ENCODE results near the gene OSBPL8.

Gene OSBPL8

GRCh38 chr12:76449583-76449982 is 110.0 kb downstream of the OSBPL8 start:
- Histone ChIP-seq H3K36me3 (ENCODE audit: control insufficient read depth, insufficient read depth, low read length) (no peaks in the 10 kb centered on the region), H3K4me3 (ENCODE audit: low read length) (no peak overlapping the region), H3K27ac (ENCODE audit: low read length) (no peak overlapping the region), H3K4me1 (ENCODE audit: control insufficient read depth, insufficient read depth, low read length) (no peaks in the 10 kb centered on the region), H3K27me3 (ENCODE audit: control insufficient read depth, insufficient read depth, low read length) (no peaks in the 10 kb centered on the region), H3K9me3 (ENCODE audit: control insufficient read depth, insufficient read depth, low read length) (no peaks in the 10 kb centered on the region)
- WGBS (ENCODE audit: insufficient coverage, insufficient read length) = no CpG with 5 or more reads among the region's 2 CpGs
- no peak for DNase-seq (ENCODE audit: low read depth, low spot score)

GRCh38 chr12:76449016-76449415 is 110.6 kb downstream of the OSBPL8 start:
- no peak overlapping the region for H3K27ac ChIP-seq (ENCODE audit: low read length)
- no peak for DNase-seq (ENCODE audit: low read depth, low spot score)
- H3K4me3 ChIP-seq (ENCODE audit: low read length) = no peak overlapping the region
- no peaks in the 10 kb centered on the region for H3K27me3 ChIP-seq (ENCODE audit: control insufficient read depth, insufficient read depth, low read length)
- WGBS (ENCODE audit: insufficient coverage, insufficient read length) = no CpG with 5 or more reads among the region's 1 CpG
- H3K9me3 ChIP-seq (ENCODE audit: control insufficient read depth, insufficient read depth, low read length) = no peaks in the 10 kb centered on the region
- H3K4me1 ChIP-seq (ENCODE audit: control insufficient read depth, insufficient read depth, low read length) = no peaks in the 10 kb centered on the region
- H3K36me3 ChIP-seq (ENCODE audit: control insufficient read depth, insufficient read depth, low read length) = no peaks in the 10 kb centered on the region

DNA sequence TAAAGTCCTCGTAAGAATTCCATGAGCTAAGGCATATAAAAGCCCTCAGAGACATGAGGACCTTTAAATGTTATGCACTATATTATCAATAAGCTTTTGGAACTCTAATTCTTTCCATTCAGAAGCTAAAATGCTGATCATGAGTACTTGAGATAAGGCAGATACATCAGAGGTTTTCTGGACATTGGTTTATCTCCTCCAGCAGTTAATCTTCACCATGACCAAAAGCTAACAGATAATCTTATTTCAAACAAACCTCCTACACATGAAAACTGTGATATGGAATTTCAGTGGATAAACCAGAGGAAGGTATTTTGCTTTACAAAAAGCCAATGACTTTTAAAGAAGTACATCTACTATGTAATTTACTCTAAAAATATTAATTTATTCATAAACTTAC is 113.5 kb downstream of the OSBPL8 start:
- H3K4me3 ChIP-seq (ENCODE audit: low read length) = no peak overlapping the region
- H3K9me3 ChIP-seq (ENCODE audit: control insufficient read depth, insufficient read depth, low read length) = no peaks in the 10 kb centered on the region
- H3K36me3 ChIP-seq (ENCODE audit: control insufficient read depth, insufficient read depth, low read length) = no peaks in the 10 kb centered on the region
- no peaks in the 10 kb centered on the region for H3K27me3 ChIP-seq (ENCODE audit: control insufficient read depth, insufficient read depth, low read length)
- H3K27ac ChIP-seq (ENCODE audit: low read length) = no peak overlapping the region
- no peaks in the 10 kb centered on the region for H3K4me1 ChIP-seq (ENCODE audit: control insufficient read depth, insufficient read depth, low read length)
- no CpG with 5 or more reads among the region's 1 CpG for WGBS (ENCODE audit: insufficient coverage, insufficient read length)
- no peak for DNase-seq (ENCODE audit: low read depth, low spot score)

DNA sequence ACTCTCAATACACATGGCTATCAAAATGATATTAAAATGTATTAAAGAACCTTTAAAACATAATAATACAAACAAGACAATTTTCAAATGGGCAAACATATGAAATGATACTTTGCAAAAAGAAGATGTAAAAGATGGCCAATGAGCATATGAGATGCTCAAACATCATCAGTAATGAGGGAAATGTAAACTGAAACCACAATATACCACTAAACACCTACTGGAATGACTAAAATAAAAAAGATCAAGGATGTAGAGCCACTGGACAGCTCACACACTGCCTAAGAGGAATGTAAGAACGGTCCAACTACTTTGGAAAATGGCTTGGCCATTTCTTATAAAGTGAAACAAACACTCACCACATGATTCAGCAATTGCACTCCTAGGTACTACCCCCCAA is 114.1 kb downstream of the OSBPL8 start:
- Histone ChIP-seq H3K27ac (ENCODE audit: low read length) (no peak overlapping the region), H3K9me3 (ENCODE audit: control insufficient read depth, insufficient read depth, low read length) (no peaks in the 10 kb centered on the region), H3K4me3 (ENCODE audit: low read length) (no peak overlapping the region), H3K4me1 (ENCODE audit: control insufficient read depth, insufficient read depth, low read length) (no peaks in the 10 kb centered on the region), H3K36me3 (ENCODE audit: control insufficient read depth, insufficient read depth, low read length) (no peaks in the 10 kb centered on the region), H3K27me3 (ENCODE audit: control insufficient read depth, insufficient read depth, low read length) (no peaks in the 10 kb centered on the region)
- no CpG with 5 or more reads among the region's 1 CpG for WGBS (ENCODE audit: insufficient coverage, insufficient read length)
- no peak for DNase-seq (ENCODE audit: low read depth, low spot score)

DNA sequence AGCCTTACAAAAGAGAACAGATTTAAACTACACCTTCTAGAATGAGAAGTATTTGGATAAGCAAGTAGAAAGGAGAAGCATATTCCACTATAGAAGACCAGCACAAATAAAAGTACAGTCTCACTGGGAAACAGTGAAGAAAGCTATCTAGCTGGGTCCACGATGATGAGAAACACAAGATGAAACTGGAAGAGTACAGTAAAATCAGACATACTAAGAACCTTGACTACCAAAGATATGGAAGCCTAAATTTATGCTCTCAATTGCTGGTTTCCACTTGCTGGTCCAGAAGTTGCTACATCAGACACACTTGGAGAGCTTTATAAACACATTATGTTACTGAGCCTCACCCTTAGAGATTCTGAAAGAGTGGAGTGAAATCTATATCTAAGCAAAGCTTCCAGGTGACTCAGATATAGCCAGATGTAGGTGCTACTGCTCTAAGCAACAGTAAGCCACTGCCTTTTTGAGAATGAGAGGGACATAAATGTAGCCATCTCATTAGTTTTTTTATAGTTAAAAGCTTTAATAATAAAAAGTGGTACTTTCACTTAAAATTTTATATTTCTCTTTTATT is 115.1 kb downstream of the OSBPL8 start:
- Histone ChIP-seq H3K4me3 (ENCODE audit: low read length) (no peak overlapping the region), H3K9me3 (ENCODE audit: control insufficient read depth, insufficient read depth, low read length) (no peaks in the 10 kb centered on the region), H3K4me1 (ENCODE audit: control insufficient read depth, insufficient read depth, low read length) (no peaks in the 10 kb centered on the region), H3K36me3 (ENCODE audit: control insufficient read depth, insufficient read depth, low read length) (no peaks in the 10 kb centered on the region), H3K27me3 (ENCODE audit: control insufficient read depth, insufficient read depth, low read length) (no peaks in the 10 kb centered on the region), H3K27ac (ENCODE audit: low read length) (no peak overlapping the region)
- WGBS (ENCODE audit: insufficient coverage, insufficient read length) = no CpG with 5 or more reads among the region's 1 CpG
- no peak for DNase-seq (ENCODE audit: low read depth, low spot score)

- Histone ChIP-seq H3K4me1 (ENCODE audit: control insufficient read depth, insufficient read depth, low read length) (no peaks in the 10 kb centered on the region), H3K4me3 (ENCODE audit: low read length) (no peak overlapping the region), H3K9me3 (ENCODE audit: control insufficient read depth, insufficient read depth, low read length) (no peaks in the 10 kb centered on the region), H3K27ac (ENCODE audit: low read length) (no peak overlapping the region), H3K36me3 (ENCODE audit: control insufficient read depth, insufficient read depth, low read length) (no peaks in the 10 kb centered on the region), H3K27me3 (ENCODE audit: control insufficient read depth, insufficient read depth, low read length) (no peaks in the 10 kb centered on the region)
- no peak for DNase-seq (ENCODE audit: low read depth, low spot score)
- no CpG with 5 or more reads among the region's 3 CpGs for WGBS (ENCODE audit: insufficient coverage, insufficient read length)
Observed at GRCh38 chr12:76441016-76441415, 118.6 kb downstream of the OSBPL8 start.

DNA sequence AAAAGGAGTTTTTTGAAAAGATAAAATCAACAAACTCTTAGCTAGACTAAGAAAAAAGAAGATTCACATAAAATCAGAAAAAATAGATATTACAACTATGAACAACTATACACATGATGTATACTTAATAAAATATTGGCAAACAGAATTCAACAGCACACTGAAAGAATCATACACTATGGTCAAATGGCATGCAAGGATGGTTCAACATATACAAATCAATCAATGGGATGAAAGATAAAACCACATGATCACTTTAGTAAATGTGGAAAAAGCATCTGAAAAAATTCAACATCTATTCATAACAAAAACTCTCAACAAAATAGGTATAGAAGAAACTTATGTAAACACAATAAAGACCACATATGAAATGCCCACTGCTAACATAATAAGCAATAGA is 126.8 kb downstream of the OSBPL8 start:
- Histone ChIP-seq H3K27ac (ENCODE audit: low read length) (no peak overlapping the region), H3K36me3 (ENCODE audit: control insufficient read depth, insufficient read depth, low read length) (no peaks in the 10 kb centered on the region), H3K27me3 (ENCODE audit: control insufficient read depth, insufficient read depth, low read length) (no peaks in the 10 kb centered on the region), H3K9me3 (ENCODE audit: control insufficient read depth, insufficient read depth, low read length) (no peaks in the 10 kb centered on the region), H3K4me3 (ENCODE audit: low read length) (no peak overlapping the region), H3K4me1 (ENCODE audit: control insufficient read depth, insufficient read depth, low read length) (no peaks in the 10 kb centered on the region)
- DNase-seq (ENCODE audit: low read depth, low spot score) = no peak

DNA sequence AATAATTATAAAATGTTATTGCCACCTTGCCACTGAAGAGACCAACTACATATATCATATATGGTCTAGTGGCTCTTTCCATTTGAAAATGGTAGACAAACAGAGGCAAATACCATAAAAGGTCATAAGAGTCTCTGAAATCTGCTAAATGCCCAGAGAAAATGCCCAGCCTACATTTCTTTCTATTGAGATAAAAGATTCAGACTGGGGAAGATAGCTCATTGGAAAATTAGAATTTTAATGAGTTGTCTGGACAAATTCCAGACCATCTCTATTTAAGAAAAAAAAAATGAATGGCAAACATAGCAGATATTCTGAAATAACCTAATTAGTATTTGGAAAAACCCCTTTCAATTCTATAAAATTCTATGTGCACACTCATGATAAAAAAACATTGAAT is 131.5 kb downstream of the OSBPL8 start:
- Histone ChIP-seq H3K27ac (ENCODE audit: low read length) (no peak overlapping the region), H3K4me1 (ENCODE audit: control insufficient read depth, insufficient read depth, low read length) (no peaks in the 10 kb centered on the region), H3K27me3 (ENCODE audit: control insufficient read depth, insufficient read depth, low read length) (no peaks in the 10 kb centered on the region), H3K36me3 (ENCODE audit: control insufficient read depth, insufficient read depth, low read length) (no peaks in the 10 kb centered on the region), H3K4me3 (ENCODE audit: low read length) (no peak overlapping the region), H3K9me3 (ENCODE audit: control insufficient read depth, insufficient read depth, low read length) (no peaks in the 10 kb centered on the region)
- no peak for DNase-seq (ENCODE audit: low read depth, low spot score)

- Histone ChIP-seq H3K4me3 (ENCODE audit: low read length) (no peak overlapping the region), H3K9me3 (ENCODE audit: control insufficient read depth, insufficient read depth, low read length) (no peaks in the 10 kb centered on the region), H3K36me3 (ENCODE audit: control insufficient read depth, insufficient read depth, low read length) (no peaks in the 10 kb centered on the region), H3K4me1 (ENCODE audit: control insufficient read depth, insufficient read depth, low read length) (no peaks in the 10 kb centered on the region; the same call in 1 of the 2 replicates), H3K27me3 (ENCODE audit: control insufficient read depth, insufficient read depth, low read length) (no peaks in the 10 kb centered on the region), H3K27ac (ENCODE audit: low read length) (no peak overlapping the region)
- DNase-seq (ENCODE audit: low read depth, low spot score) = no peak
- no CpG with 5 or more reads among the region's 2 CpGs for WGBS (ENCODE audit: insufficient coverage, insufficient read length)
Observed at GRCh38 chr12:76426160-76426559, 133.4 kb downstream of the OSBPL8 start.

- no peaks in the 10 kb centered on the region for H3K27me3 ChIP-seq (ENCODE audit: control insufficient read depth, insufficient read depth, low read length)
- no peak overlapping the region for H3K27ac ChIP-seq (ENCODE audit: low read length)
- no peak for DNase-seq (ENCODE audit: low read depth, low spot score)
- no peaks in the 10 kb centered on the region for H3K9me3 ChIP-seq (ENCODE audit: control insufficient read depth, insufficient read depth, low read length)
- H3K36me3 ChIP-seq (ENCODE audit: control insufficient read depth, insufficient read depth, low read length) = no peaks in the 10 kb centered on the region
- WGBS (ENCODE audit: insufficient coverage, insufficient read length) = no CpG with 5 or more reads among the region's 1 CpG
- no peak overlapping the region for H3K4me3 ChIP-seq (ENCODE audit: low read length)
- H3K4me1 ChIP-seq (ENCODE audit: control insufficient read depth, insufficient read depth, low read length) = no peaks in the 10 kb centered on the region; the same call in 1 of the 2 replicates
Observed at GRCh38 chr12:76424941-76425340, 134.6 kb downstream of the OSBPL8 start.

DNA sequence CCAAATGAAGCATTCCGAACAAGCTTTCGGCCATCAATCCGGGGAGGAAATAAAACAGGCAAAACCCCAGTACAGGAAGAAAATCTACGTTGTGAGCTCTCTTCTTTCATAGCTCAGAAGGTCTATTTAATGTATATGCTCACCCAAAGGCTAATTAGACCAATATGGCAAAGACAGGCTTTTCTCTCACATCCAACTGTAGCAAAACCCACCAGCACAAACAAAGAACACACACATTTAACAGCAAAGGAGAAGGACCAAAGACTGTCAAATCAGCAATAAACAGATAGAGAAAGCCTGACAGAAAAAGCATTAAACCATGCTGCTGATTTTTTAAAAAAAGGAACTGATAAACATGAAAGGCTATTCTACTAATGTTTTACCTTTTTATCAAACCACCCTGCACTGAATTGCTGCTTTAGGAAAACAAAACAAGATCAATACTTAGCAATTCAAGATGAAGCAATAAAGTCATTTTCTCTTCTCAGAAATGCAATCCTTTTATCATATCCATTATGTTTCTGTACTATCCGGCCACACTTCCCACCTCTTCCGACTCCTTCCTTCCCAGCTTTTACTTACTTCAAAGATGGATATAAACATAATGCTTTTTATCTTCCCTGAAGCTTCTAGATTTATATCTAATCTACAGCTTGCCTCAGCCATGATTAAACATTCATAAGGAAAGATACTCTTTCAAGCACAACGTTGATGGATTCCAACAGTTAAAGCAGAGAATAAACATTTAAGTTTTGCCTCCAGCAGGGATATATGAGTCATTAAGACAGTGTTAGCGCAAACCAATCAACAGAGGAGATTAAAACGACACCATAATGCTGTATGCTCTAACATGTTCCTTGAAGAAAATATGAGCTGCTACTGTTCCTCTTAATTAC is 136.8 kb downstream of the OSBPL8 start:
- no peaks in the 10 kb centered on the region; the same call in 1 of the 2 replicates for H3K4me1 ChIP-seq (ENCODE audit: control insufficient read depth, insufficient read depth, low read length)
- DNase-seq (ENCODE audit: low read depth, low spot score) = no peak
- H3K4me3 ChIP-seq (ENCODE audit: low read length) = no peak overlapping the region
- no peaks in the 10 kb centered on the region for H3K9me3 ChIP-seq (ENCODE audit: control insufficient read depth, insufficient read depth, low read length)
- H3K36me3 ChIP-seq (ENCODE audit: control insufficient read depth, insufficient read depth, low read length) = no peaks in the 10 kb centered on the region
- 100% methylated on average over 2 of the region's 9 CpGs for WGBS (ENCODE audit: insufficient coverage, insufficient read length)
- H3K27ac ChIP-seq (ENCODE audit: low read length) = no peak overlapping the region
- H3K27me3 ChIP-seq (ENCODE audit: control insufficient read depth, insufficient read depth, low read length) = no peaks in the 10 kb centered on the region

All from iPS DF 6.9 (cell line).